ENCODE data around the gene ZNF536.
A peak's percentile ranks its signal among the peaks of the same experiment; 100 is the strongest.

ZNF536 gene

DNA sequence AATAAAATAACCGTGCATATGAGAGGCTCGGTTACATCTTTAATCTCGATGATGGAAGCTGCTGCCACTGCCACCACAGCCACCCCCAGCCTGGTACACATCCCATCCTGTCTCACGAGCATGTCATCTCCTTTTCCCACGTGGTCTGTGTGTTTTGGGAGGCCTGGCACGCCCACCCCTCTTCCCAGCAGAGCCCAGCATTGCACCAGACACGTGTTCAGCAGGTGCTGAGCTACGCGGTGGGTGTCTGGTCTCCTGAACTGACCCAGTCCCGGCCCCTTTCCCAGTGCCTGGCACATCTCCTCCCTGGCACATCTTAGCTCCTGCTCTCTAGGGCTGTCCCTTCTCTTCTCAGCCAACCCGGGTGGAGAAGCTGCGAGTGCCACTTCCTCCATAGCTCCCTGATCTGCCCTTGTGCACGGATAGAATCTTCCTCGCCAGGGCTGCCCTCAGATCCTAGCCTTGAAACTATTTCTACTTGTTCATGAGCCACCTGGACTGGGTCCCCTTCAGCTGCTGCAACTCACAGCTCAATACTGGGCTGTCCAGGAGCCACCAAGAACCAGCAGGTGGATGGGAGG lies 36.8 kb upstream of the ZNF536 start:
- TF ChIP-seq, protein P1, sequence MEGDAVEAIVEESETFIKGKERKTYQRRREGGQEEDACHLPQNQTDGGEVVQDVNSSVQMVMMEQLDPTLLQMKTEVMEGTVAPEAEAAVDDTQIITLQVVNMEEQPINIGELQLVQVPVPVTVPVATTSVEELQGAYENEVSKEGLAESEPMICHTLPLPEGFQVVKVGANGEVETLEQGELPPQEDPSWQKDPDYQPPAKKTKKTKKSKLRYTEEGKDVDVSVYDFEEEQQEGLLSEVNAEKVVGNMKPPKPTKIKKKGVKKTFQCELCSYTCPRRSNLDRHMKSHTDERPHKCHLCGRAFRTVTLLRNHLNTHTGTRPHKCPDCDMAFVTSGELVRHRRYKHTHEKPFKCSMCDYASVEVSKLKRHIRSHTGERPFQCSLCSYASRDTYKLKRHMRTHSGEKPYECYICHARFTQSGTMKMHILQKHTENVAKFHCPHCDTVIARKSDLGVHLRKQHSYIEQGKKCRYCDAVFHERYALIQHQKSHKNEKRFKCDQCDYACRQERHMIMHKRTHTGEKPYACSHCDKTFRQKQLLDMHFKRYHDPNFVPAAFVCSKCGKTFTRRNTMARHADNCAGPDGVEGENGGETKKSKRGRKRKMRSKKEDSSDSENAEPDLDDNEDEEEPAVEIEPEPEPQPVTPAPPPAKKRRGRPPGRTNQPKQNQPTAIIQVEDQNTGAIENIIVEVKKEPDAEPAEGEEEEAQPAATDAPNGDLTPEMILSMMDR (IDR thresholded peaks at IDR 0.05; ENCODE audit: insufficient read depth, missing control alignments) = no peak
- FAIRE-seq = no peak
- no peak for DNase-seq (ENCODE audit: insufficient read length, low spot score)

DNA sequence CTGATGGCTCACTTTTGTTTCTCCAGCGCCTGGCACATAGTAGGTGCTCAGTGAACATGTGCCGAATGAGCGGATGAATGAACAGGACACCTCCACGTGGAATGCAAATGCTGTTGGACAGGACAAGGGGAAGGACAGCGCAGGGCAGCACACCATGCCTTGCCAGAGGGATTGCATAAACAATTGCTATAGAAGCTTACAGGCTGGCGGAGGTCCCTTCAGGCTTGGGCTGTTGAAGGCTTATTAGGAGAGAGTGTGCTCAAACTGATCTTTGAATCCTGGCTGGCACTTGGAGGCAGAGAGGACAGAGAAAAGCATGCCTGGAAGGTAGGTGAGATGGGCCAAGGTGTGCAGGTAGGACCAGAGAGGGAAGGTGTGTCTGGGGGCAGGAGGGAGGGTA lies 35.9 kb upstream of the ZNF536 start:
- no peak for FAIRE-seq
- TF ChIP-seq, protein P1 (IDR thresholded peaks at IDR 0.05; ENCODE audit: insufficient read depth, missing control alignments) = no peak
- no peak for DNase-seq (ENCODE audit: insufficient read length, low spot score)

DNA sequence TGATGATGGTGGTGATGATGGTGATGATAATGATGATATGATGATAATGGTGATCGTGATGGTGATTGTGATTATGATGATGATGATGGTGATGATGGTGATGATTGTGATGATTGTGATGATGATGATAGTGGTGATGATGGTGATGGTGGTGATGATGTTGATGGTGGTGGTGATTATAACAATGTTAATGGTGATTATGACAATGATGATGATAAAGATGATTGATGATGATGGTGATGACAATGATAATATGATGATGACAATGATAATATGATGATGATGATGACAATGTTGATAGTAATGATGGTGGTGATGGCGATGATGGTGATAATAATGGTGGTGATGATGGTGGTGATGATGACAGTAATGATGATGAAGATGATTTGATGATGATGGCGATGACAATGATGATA lies 34.1 kb upstream of the ZNF536 start:
- DNase-seq (ENCODE audit: insufficient read length, low spot score) = no peak
- peak; percentile 90 for FAIRE-seq
- TF ChIP-seq, protein P1 (IDR thresholded peaks at IDR 0.05; ENCODE audit: insufficient read depth, missing control alignments) = no peak

DNA sequence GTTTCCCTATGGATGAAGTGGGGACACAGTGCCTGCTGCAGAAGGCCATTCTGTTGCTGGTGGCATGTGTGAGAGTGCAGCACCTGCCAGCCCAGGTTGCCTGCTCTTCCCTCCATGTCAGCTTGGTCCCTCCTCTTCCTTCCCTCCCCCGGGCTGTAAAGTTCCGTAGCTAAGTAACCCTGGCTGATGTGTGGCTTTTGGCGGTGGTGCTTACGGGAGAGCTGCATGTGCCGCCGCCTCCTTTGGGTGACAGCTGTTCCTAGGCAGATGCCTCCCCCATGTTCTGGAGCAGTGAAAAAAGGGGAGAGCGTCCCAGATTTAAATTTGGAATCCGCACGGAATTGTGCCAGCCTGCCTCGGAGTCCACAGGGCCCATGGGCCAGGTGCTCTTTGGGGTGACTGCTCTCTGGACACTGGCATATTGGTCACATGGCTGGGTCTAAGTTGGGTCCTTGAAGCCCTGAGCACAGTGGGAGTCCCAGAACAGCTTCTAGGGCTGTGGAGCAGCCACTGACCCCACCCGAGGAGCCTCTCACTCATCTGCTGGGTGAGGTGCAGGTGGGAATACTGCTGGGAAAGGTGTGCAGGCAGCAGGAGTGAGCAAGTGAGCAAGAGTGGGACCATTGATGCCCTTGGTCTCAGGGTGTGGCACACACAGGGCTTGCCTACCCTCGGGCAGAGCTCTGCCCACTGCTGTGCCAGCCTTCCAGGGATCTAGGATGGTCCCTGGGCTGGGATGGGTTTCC lies 33.1 kb upstream of the ZNF536 start:
- TF ChIP-seq, protein P1 (IDR thresholded peaks at IDR 0.05; ENCODE audit: insufficient read depth, missing control alignments) = no peak
- no peak for FAIRE-seq

DNA sequence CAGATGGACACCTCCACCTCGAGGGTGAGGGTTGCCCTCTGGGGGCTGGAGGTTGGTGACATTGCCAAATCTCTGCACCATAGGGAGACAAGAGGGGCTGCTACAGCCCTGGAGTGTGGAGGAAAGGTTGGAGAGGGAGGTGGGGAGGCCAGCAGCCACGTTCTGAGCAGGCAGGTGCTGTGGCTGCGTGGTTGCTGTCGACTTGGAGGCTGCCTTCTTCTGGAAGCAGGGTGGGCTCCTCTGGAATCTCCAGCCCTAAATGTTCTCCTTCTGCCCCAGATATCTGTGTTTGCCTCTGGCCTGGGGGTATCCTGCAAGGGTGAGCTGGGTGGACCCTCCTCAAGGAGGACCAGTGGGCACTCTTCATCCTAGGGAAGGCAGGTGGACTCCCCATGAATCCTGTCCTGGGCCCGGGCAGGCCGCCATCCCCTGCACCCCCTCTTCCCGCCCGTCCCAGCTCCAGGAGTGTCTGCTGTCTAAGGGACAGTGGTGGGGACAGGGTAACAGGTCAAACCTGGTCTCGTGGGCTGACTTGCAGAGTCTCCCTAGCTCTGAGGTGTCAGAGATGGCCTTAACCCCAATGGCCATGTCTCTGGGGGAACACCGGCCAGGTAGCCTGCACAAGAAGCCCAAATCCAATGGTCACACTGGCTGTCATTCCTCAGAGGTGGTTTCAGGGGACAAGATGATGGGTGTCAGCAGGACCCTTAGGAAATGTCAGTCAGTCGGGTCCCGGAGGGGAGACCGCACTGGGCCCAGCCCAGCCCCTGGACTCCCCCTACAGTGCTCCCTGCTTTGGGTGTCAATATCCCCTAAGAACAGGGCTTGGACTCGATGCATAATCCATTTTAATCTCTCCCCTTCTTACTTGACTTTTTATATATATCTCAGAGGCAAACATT lies 32.3 kb upstream of the ZNF536 start:
- FAIRE-seq (no peak), DNase-seq (ENCODE audit: insufficient read length, low spot score) (no peak)
- TF ChIP-seq, protein P1 (IDR thresholded peaks at IDR 0.05; ENCODE audit: insufficient read depth, missing control alignments) = no peak

More for the DNA sequence above, 33.1 kb upstream of the ZNF536 start:
- no peak for DNase-seq (ENCODE audit: insufficient read length, low spot score)

DNA sequence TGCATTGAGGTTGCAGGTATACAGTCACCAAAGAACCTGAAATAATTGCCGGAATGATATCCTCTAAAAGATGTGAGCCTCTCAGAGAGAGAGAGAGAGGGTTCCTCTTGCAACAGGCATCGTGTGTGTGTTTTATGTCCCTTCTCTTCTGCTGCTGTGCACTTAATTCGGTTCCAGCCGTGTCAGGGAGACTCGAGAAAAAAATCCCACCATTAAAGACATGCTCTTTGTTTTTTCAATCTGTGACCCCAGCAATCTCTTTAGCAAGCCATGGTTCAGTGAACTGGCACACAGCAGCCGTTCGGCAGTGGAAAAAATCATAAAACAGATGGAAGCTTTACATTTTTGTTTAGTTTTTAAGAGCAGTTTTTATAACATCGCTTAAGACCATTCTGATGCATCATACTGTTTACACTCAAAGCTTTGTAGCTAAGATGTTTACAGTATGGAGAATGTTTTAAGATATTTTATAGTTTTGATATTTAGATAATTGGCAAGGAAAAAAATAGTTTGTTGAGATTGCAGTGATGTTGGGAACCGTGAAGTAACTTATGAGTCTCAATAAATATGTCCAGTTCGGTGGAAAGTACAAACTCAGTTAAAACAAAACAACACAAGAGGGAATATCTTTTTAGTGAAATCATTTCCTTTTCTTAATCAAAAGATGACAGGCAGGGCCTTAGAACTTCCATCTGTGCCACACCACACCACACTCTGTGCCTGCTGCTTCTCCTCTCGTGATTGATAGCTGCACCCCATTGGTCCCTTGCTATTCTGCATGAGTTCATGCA lies 31.2 kb upstream of the ZNF536 start:
- no peak for FAIRE-seq
- TF ChIP-seq, protein P1 (IDR thresholded peaks at IDR 0.05; ENCODE audit: insufficient read depth, missing control alignments) = no peak
- no peak for DNase-seq (ENCODE audit: insufficient read length, low spot score)

Data from D721Med (cell line).